HEK293 (cell line): ENCODE measurements around the gene ELAPOR2.

Source experiments
- CTCF ChIA-PET: fragments of 350-600 bp; formaldehyde crosslinking; extraction: SDS; loops from one replicate; lab custom pipeline; 2021; ENCODE audit warnings: antibody characterized with exemption; lab: Yijun Ruan, JAX
- POLR2A ChIA-PET: fragments of 300-600 bp; formaldehyde crosslinking; extraction: SDS; loops from one replicate; lab custom pipeline; 2020; ENCODE audit warnings: antibody characterized with exemption, inconsistent platforms; lab: Yijun Ruan, JAX
- H3K27ac ChIP-seq: fragments of 200-500 bp; sonication (Bioruptor generic); 2 replicates; pipeline ENCODE4 v1.5.1; 2014; ENCODE audit warnings: low read depth, low read length, control low read depth, inconsistent platforms; ENCODE audit errors: extremely low read depth
- H3K36me3 ChIP-seq, 2 experiments: fragments of 200-500 bp in 1 of 2; sonication (Bioruptor generic) in 1 of 2; 1 replicate in 1 of 2; 2 replicates in 1 of 2; pipeline ENCODE4 v1.5.1; 2014 to 2017; ENCODE audit warnings: inconsistent platforms in 2 of 2, low read length in 2 of 2; ENCODE audit not compliant: control insufficient read depth in 2 of 2, insufficient read depth in 1 of 2
- H3K4me1 ChIP-seq: fragments of 200-500 bp; sonication (Bioruptor generic); 2 replicates; pipeline ENCODE4 v1.5.1; 2014; ENCODE audit warnings: mild to moderate bottlenecking, low read length, inconsistent platforms; ENCODE audit not compliant: control insufficient read depth, insufficient read depth
- H3K4me3 ChIP-seq: 2 replicates; pipeline ENCODE4 v1.5.1; 2011; ENCODE audit warnings: low read depth, mild to moderate bottlenecking, control low read depth, low read length, moderate library complexity
- H3K9me3 ChIP-seq: fragments of 200-500 bp; sonication (Bioruptor generic); 2 replicates; pipeline ENCODE4 v1.5.1; 2014; ENCODE audit warnings: low read depth, low read length, inconsistent platforms; ENCODE audit not compliant: control insufficient read depth, insufficient read depth
- BCL11A ChIP-seq: fragments of 450-650 bp; formaldehyde crosslinking; IDR thresholded peaks from 2 replicates; pipeline ENCODE4 v1.5.1; 2016; ENCODE audit warnings: low read depth, missing biosample characterization, missing genetic modification characterization
- EGR2 ChIP-seq: fragments of 450-650 bp; formaldehyde crosslinking; IDR thresholded peaks from 2 replicates; pipeline ENCODE4 v1.5.1; 2016; ENCODE audit warnings: low read depth, missing biosample characterization, missing genetic modification characterization
- GFI1B ChIP-seq: fragments of 450-650 bp; formaldehyde crosslinking; IDR thresholded peaks from 2 replicates; pipeline ENCODE4 v1.5.1; 2016; ENCODE audit warnings: missing biosample characterization, missing genetic modification characterization
- GLIS2 ChIP-seq: fragments of 450-650 bp; formaldehyde crosslinking; IDR thresholded peaks from 2 replicates; pipeline ENCODE4 v1.5.1; 2016; ENCODE audit warnings: missing biosample characterization, missing genetic modification characterization
- SETDB1 ChIP-seq: IDR thresholded peaks from one replicate; pipeline ENCODE4 v1.6.1; 2017; ENCODE audit warnings: mild to moderate bottlenecking, low read length, moderate library complexity, mixed read lengths; ENCODE audit not compliant: insufficient read length
- ZBTB8A ChIP-seq: fragments of 450-650 bp; formaldehyde crosslinking; IDR thresholded peaks from 2 replicates; pipeline ENCODE4 v1.5.1; 2016; ENCODE audit warnings: missing biosample characterization, missing genetic modification characterization
- ZFHX2 ChIP-seq: fragments of 450-650 bp; formaldehyde crosslinking; conservative IDR thresholded peaks from 2 replicates; pipeline ENCODE4 v1.5.1; 2016; ENCODE audit warnings: missing biosample characterization, missing genetic modification characterization
- ZFP69B ChIP-seq: fragments of 450-650 bp; formaldehyde crosslinking; IDR thresholded peaks from 2 replicates; pipeline ENCODE4 v1.5.1; 2016; ENCODE audit warnings: missing biosample characterization, missing genetic modification characterization
- ZNF121 ChIP-seq: fragments of 450-650 bp; formaldehyde crosslinking; IDR thresholded peaks from 2 replicates; pipeline ENCODE4 v1.5.1; 2016; ENCODE audit warnings: missing biosample characterization, missing genetic modification characterization
- ZNF138 ChIP-seq: fragments of 450-650 bp; formaldehyde crosslinking; IDR thresholded peaks from 2 replicates; pipeline ENCODE4 v1.5.1; 2016; ENCODE audit warnings: missing biosample characterization, missing genetic modification characterization, borderline replicate concordance
- ZNF148 ChIP-seq: fragments of 450-650 bp; formaldehyde crosslinking; IDR thresholded peaks from 2 replicates; pipeline ENCODE4 v1.5.0; 2017; ENCODE audit warnings: missing biosample characterization, missing genetic modification characterization, borderline replicate concordance
- ZNF174 ChIP-seq: fragments of 450-650 bp; formaldehyde crosslinking; IDR thresholded peaks from 2 replicates; pipeline ENCODE4 v1.5.0; 2017; ENCODE audit warnings: missing biosample characterization, mild to moderate bottlenecking, missing genetic modification characterization
- ZNF366 ChIP-seq: fragments of 450-650 bp; formaldehyde crosslinking; conservative IDR thresholded peaks from 2 replicates; pipeline ENCODE4 v1.5.1; 2016; ENCODE audit warnings: missing biosample characterization, missing genetic modification characterization
- ZNF449 ChIP-seq: fragments of 450-650 bp; formaldehyde crosslinking; IDR thresholded peaks from 2 replicates; pipeline ENCODE4 v1.5.1; 2017; ENCODE audit warnings: missing biosample characterization, mild to moderate bottlenecking, missing genetic modification characterization, moderate library complexity
- ZNF514 ChIP-seq: fragments of 450-650 bp; formaldehyde crosslinking; IDR thresholded peaks from 2 replicates; pipeline ENCODE4 v1.5.1; 2016; ENCODE audit warnings: missing biosample characterization, missing genetic modification characterization
- ZNF76 ChIP-seq: fragments of 450-650 bp; formaldehyde crosslinking; IDR thresholded peaks from 2 replicates; pipeline ENCODE4; 2016; ENCODE audit warnings: low read depth, missing biosample characterization, missing genetic modification characterization, borderline replicate concordance
- ZSCAN4 ChIP-seq: fragments of 450-650 bp; formaldehyde crosslinking; IDR thresholded peaks from 2 replicates; pipeline ENCODE4 v1.5.1; 2017; ENCODE audit warnings: missing biosample characterization, missing genetic modification characterization
- ZXDB ChIP-seq: fragments of 450-650 bp; formaldehyde crosslinking; IDR thresholded peaks from 2 replicates; pipeline ENCODE4 v1.5.1; 2016; ENCODE audit warnings: missing biosample characterization, missing genetic modification characterization

ELAPOR2 gene

GRCh38 chr7:87059525-87060287, at the start of gene ELAPOR2 (continued):
- peak; percentile 38; the same call in 1 of the 2 replicates for TF ChIP-seq GLIS2 (tag by site-specific recombination)

- ChIA-PET CTCF (no interaction called here), POLR2A (interaction anchor here (0.6 to 1.4 kb wide), 2 partner anchors 44 to 394 kb away, joined by 3 to 6 read pairs; partner anchors contain the start of gene DMTF1)
- Histone ChIP-seq H3K36me3 (no peaks in the 10 kb centered on the region), H3K4me3 (no peak overlapping the region), H3K27ac (no peak overlapping the region), H3K9me3 (no peaks in the 10 kb centered on the region), H3K4me1 (no peaks in the 10 kb centered on the region)
- TF ChIP-seq SETDB1 (no peak), ZNF449 (tag by site-specific recombination) (no peak)
These were observed 48.7 kb upstream of the ELAPOR2 start for GRCh38 chr7:87107949-87108776.

- no peak overlapping the region for H3K4me3 ChIP-seq
- CTCF ChIA-PET = no interaction called here
- no peaks in the 10 kb centered on the region for H3K4me1 ChIP-seq
- H3K9me3 ChIP-seq = no peaks in the 10 kb centered on the region
- H3K36me3 ChIP-seq = no peaks in the 10 kb centered on the region
- H3K27ac ChIP-seq = no peak overlapping the region
- TF ChIP-seq ZNF138 (tag by site-specific recombination) = no peak
- POLR2A ChIA-PET = interaction anchor here (1.4 kb wide), 1 partner anchor 45 kb away, joined by 3 read pairs; the partner anchor contains the start of gene DMTF1
These were observed 47.6 kb upstream of the ELAPOR2 start for GRCh38 chr7:87106974-87107612.

- H3K9me3 ChIP-seq = no peaks in the 10 kb centered on the region
- CTCF ChIA-PET = no interaction called here
- H3K4me1 ChIP-seq = no peaks in the 10 kb centered on the region
- no peak overlapping the region for H3K27ac ChIP-seq
- H3K4me3 ChIP-seq = no peak overlapping the region
- TF ChIP-seq ZNF76 (tag by site-specific recombination) (no peak), ZNF514 (no peak)
- POLR2A ChIA-PET = no interaction called here
- no peaks in the 10 kb centered on the region for H3K36me3 ChIP-seq
These were observed 45.9 kb upstream of the ELAPOR2 start for GRCh38 chr7:87105401-87105800.

- no peak overlapping the region for H3K4me3 ChIP-seq
- no peaks in the 10 kb centered on the region for H3K4me1 ChIP-seq
- H3K9me3 ChIP-seq = no peaks in the 10 kb centered on the region
- H3K27ac ChIP-seq = no peak overlapping the region
- ChIA-PET POLR2A (no interaction called here), CTCF (no interaction called here)
- H3K36me3 ChIP-seq = no peaks in the 10 kb centered on the region
- TF ChIP-seq ZNF121 (tag by site-specific recombination) (no peak), EGR2 (tag by site-specific recombination) (no peak), ZSCAN4 (no peak), ZBTB8A (no peak), ZNF366 (tag by site-specific recombination) (no peak), ZNF148 (tag by site-specific recombination) (no peak), ZNF174 (no peak), ZFHX2 (no peak), ZFP69B (no peak), BCL11A (tag by site-specific recombination) (no peak), ZXDB (no peak), GFI1B (no peak)
These were observed 40.9 kb upstream of the ELAPOR2 start for GRCh38 chr7:87100326-87100725.
